Astrocyte (in vitro differentiated cells and primary cell): ENCODE results near the gene PARP9. TPM values are rescaled to one million over a fixed set of nuclear protein-coding genes. Genes with fewer than 3 reads are reported as not detected.

ENCODE experiments used
- DNase-seq: peaks from one replicate; pipeline ENCODE4 v3.0.0-alpha.2; 2010; ENCODE audit warnings: low read depth
- FAIRE-seq: peaks from 2 replicates; lab custom pipeline; 2011; peaks lifted over from hg19 to GRCh38; lab: Jason Lieb, UNC
- H2AFZ ChIP-seq: 2 replicates; pipeline ENCODE4 v1.6.0; 2012; ENCODE audit warnings: low read depth, low read length, inconsistent platforms
- H3K27ac ChIP-seq: 2 replicates; pipeline ENCODE4 v1.5.1; 2011; ENCODE audit warnings: low read depth, low read length, inconsistent platforms
- H3K27me3 ChIP-seq: 2 replicates; pipeline ENCODE4 v1.6.0; 2011; ENCODE audit warnings: low read length, inconsistent platforms; ENCODE audit not compliant: insufficient read depth
- H3K36me3 ChIP-seq: 2 replicates; pipeline ENCODE4 v1.5.1; 2011; ENCODE audit warnings: low read length, inconsistent platforms; ENCODE audit not compliant: insufficient read depth
- H3K4me1 ChIP-seq: 2 replicates; pipeline ENCODE4 v1.5.1; 2011; ENCODE audit warnings: low read length, inconsistent platforms; ENCODE audit not compliant: insufficient read depth
- H3K4me2 ChIP-seq: 2 replicates; pipeline ENCODE4 v1.6.0; 2012; ENCODE audit warnings: low read length, inconsistent platforms
- H3K4me3 ChIP-seq: 2 replicates; pipeline ENCODE4 v1.5.1; 2011; ENCODE audit warnings: low read depth, mild to moderate bottlenecking, low read length, inconsistent platforms; ENCODE audit not compliant: insufficient read depth
- H3K79me2 ChIP-seq: 2 replicates; pipeline ENCODE4 v1.6.0; 2012; ENCODE audit warnings: mild to moderate bottlenecking, low read length, inconsistent platforms; ENCODE audit not compliant: insufficient read depth
- H3K9ac ChIP-seq: 2 replicates; pipeline ENCODE4 v1.6.0; 2012; ENCODE audit warnings: mild to moderate bottlenecking, low read length, inconsistent platforms
- H3K9me3 ChIP-seq: 2 replicates; pipeline ENCODE4 v1.5.1; 2012; ENCODE audit warnings: low read depth, mild to moderate bottlenecking, low read length, inconsistent platforms; ENCODE audit not compliant: insufficient read depth
- H4K20me1 ChIP-seq: 2 replicates; pipeline ENCODE4 v1.6.0; 2012; ENCODE audit warnings: low read length, inconsistent platforms; ENCODE audit not compliant: insufficient read depth
- H3K27ac Mint-ChIP-seq: one replicate; pipeline ENCODE4 v1.8.0; 2021; ENCODE audit warnings: mild to moderate bottlenecking, mixed read lengths; ENCODE audit not compliant: unreplicated experiment
- H3K27me3 Mint-ChIP-seq: one replicate; pipeline ENCODE4 v1.8.0; 2021; ENCODE audit warnings: low read depth, mixed read lengths; ENCODE audit not compliant: unreplicated experiment
- H3K36me3 Mint-ChIP-seq: one replicate; pipeline ENCODE4 v1.8.0; 2021; ENCODE audit warnings: low read depth, mixed read lengths; ENCODE audit not compliant: unreplicated experiment
- H3K4me1 Mint-ChIP-seq: one replicate; pipeline ENCODE4 v1.8.0; 2021; ENCODE audit warnings: low read depth, mixed read lengths; ENCODE audit not compliant: unreplicated experiment
- H3K4me3 Mint-ChIP-seq: one replicate; pipeline ENCODE4 v1.8.0; 2021; ENCODE audit warnings: mild to moderate bottlenecking, moderate library complexity, mixed read lengths; ENCODE audit not compliant: unreplicated experiment
- H3K9me3 Mint-ChIP-seq: one replicate; pipeline ENCODE4 v1.8.0; 2021; ENCODE audit warnings: mild to moderate bottlenecking, mixed read lengths; ENCODE audit not compliant: unreplicated experiment
- CTCF ChIP-seq: IDR thresholded peaks from 2 replicates; pipeline ENCODE4 v1.5.1; 2011; ENCODE audit warnings: low read depth, mild to moderate bottlenecking, inconsistent platforms, low read length, moderate library complexity; ENCODE audit not compliant: insufficient read depth
- EZH2 ChIP-seq: IDR thresholded peaks from 2 replicates; pipeline ENCODE4 v1.6.1; 2012; ENCODE audit warnings: mild to moderate bottlenecking, low read length, inconsistent platforms; ENCODE audit not compliant: insufficient read depth
- total RNA-seq: library from RNA; stranded (reverse); gene quantifications from 2 replicates; pipeline ENCODE4 v1.2.1, GENCODE V29; 2021

PARP9 gene
- total RNA-seq, 1 donor from 2014 or later: 74.1 TPM

- H3K4me2 ChIP-seq: no peak overlapping the region
- Mint-ChIP-seq H3K36me3 (peaks cover 29% of the 10 kb centered on the region), H3K27ac (no peak overlapping the region), H3K4me3 (no peak overlapping the region), H3K9me3 (no peaks in the 10 kb centered on the region), H3K27me3 (no peaks in the 10 kb centered on the region), H3K4me1 (peaks cover 27% of the 10 kb centered on the region)
- H3K27me3 ChIP-seq: no peaks in the 10 kb centered on the region
- no peaks in the 10 kb centered on the region for H3K9me3 ChIP-seq
- H3K79me2 ChIP-seq: no peaks in the 10 kb centered on the region
- no peak overlapping the region for H2AFZ ChIP-seq
- no peak for DNase-seq
- no peak overlapping the region for H3K9ac ChIP-seq
- no peaks in the 10 kb centered on the region for H3K36me3 ChIP-seq
- no peak for FAIRE-seq
- TF ChIP-seq CTCF: no peak
- TF ChIP-seq EZH2: no peak
- no peak overlapping the region for H3K27ac ChIP-seq
- no peak overlapping the region for H3K4me3 ChIP-seq
- H4K20me1 ChIP-seq: no peaks in the 10 kb centered on the region
- H3K4me1 ChIP-seq: peaks cover 4% of the 10 kb centered on the region
These were observed 27.5 kb downstream of the PARP9 start for GRCh38 chr3:122536632-122537001.

- H4K20me1 ChIP-seq: no peaks in the 10 kb centered on the region
- Mint-ChIP-seq H3K36me3 (peaks cover 28% of the 10 kb centered on the region), H3K9me3 (no peaks in the 10 kb centered on the region), H3K4me3 (no peak overlapping the region), H3K27me3 (no peaks in the 10 kb centered on the region), H3K27ac (no peak overlapping the region), H3K4me1 (peaks cover 27% of the 10 kb centered on the region)
- no peak overlapping the region for H3K4me3 ChIP-seq
- no peak overlapping the region for H3K27ac ChIP-seq
- H3K9me3 ChIP-seq: no peaks in the 10 kb centered on the region
- H3K4me1 ChIP-seq: peaks cover 4% of the 10 kb centered on the region
- no peaks in the 10 kb centered on the region for H3K36me3 ChIP-seq
- FAIRE-seq (no peak), DNase-seq (no peak)
- no peak overlapping the region for H3K4me2 ChIP-seq
- H2AFZ ChIP-seq: no peak overlapping the region
- TF ChIP-seq CTCF (no peak), EZH2 (no peak)
- H3K9ac ChIP-seq: no peak overlapping the region
- H3K27me3 ChIP-seq: no peaks in the 10 kb centered on the region
- H3K79me2 ChIP-seq: no peaks in the 10 kb centered on the region
These were observed 28.0 kb downstream of the PARP9 start for GRCh38 chr3:122535964-122536631.

GRCh38 chr3:122533931-122534334, 30.2 kb downstream of the PARP9 start:
- Mint-ChIP-seq H3K4me1 (peaks cover 27% of the 10 kb centered on the region), H3K9me3 (no peaks in the 10 kb centered on the region), H3K27me3 (no peaks in the 10 kb centered on the region), H3K4me3 (no peak overlapping the region), H3K36me3 (peaks cover 25% of the 10 kb centered on the region), H3K27ac (peak overlapping the region; percentile 90)
- Histone ChIP-seq H2AFZ (no peak overlapping the region), H3K27ac (no peak overlapping the region), H3K79me2 (no peaks in the 10 kb centered on the region), H3K27me3 (no peaks in the 10 kb centered on the region), H3K36me3 (no peaks in the 10 kb centered on the region), H4K20me1 (no peaks in the 10 kb centered on the region), H3K9me3 (no peaks in the 10 kb centered on the region), H3K4me2 (no peak overlapping the region), H3K4me3 (no peak overlapping the region), H3K4me1 (peaks cover 4% of the 10 kb centered on the region), H3K9ac (no peak overlapping the region)
- peak; percentile 49 for FAIRE-seq
- peak; percentile 79 for DNase-seq
- TF ChIP-seq CTCF (no peak), EZH2 (no peak)
